M059J (cell line): ENCODE data around the gene OR4Q3. TPM values are rescaled to one million over a fixed set of nuclear protein-coding genes. Genes with fewer than 3 reads are reported as not detected.
"Not testable (repeated sequence)": the region's sequence is repeated elsewhere in the genome, so short reads cannot be mapped to it uniquely, and the experiment has no call there.

Source experiments
- DNase-seq: peaks from one replicate; pipeline ENCODE4 v3.0.0-alpha.2; 2012; ENCODE audit warnings: low read depth
- total RNA-seq: library from RNA; depleted of rRNA; stranded (reverse); fragments of >200 nt; shearing (Covaris generic); gene quantifications from 2 replicates; pipeline ENCODE4 v1.2.3, GENCODE V29; 2014; rRNA removed

OR4Q3 gene
- not detected in 2 replicates for total RNA-seq

- no peak for DNase-seq
Measured at GRCh38 chr14:19743256-19743655, at the start of gene OR4Q3. TSS of gene OR4Q3 (plus strand) at chr14:19743571.

DNA sequence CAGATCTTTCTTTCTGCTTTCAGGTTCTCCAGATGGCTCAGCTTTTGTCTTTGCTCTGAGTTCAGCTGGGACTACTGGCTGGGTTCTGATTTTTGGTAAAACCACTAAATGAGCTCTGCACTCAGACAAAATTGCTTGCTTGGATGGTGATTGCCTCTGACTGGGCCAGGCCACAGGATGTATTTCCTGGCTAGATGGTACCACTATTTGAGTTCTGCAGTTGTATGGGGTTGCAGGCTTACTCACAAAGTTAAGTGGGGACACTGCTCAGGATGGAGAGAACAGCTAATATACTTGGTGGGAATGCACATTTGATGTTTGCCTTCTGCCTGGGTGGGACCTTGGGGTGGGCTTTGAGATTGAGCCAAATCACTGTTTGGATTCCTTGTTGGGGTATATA is 14.0 kb upstream of the OR4Q3 start:
- no peak for DNase-seq

DNA sequence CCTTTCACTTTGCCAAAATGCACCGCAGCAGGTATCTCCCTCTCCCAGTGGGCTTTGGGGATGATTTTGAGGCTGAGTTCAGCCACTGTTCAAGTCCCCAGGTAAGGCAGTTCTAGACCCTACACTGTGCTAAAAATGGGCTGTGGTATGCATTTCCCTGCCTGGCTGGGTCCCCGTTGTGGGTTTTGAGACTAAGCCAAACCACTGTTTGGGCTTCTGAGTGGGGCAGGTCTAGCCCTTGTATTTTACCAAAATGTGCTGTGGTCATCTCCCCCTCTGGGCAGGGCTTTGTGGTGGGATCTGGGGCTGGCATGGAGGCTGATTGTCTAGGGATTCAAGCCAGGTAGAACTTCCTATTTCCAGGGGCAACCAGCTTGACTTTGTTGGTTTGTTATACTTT is 13.6 kb upstream of the OR4Q3 start:
- DNase-seq: no peak

DNA sequence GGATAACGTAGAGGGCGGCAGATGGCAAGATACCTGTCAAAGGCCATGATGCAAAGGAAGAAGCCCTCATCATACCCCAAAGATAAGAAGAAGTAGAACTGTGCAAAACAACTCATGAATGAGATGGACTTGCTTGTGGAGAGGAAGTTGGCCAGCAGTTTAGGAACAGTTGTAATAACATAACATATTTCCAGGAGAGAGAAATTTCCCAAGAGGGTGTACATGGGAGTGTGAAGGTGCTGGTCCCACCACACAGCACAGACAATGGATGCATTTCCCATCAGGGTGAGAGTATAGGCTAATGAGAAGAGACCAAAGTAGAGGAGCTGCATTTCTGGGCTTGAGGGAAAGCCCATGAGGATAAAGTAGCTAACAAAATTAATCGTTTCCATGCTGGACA is 9.5 kb upstream of the OR4Q3 start:
- DNase-seq: not testable (repeated sequence)

GRCh38 chr14:19752316-19752715 is 8.9 kb downstream of the OR4Q3 start:
- DNase-seq: not testable (repeated sequence)

- no peak for DNase-seq
Measured at GRCh38 chr14:19754172-19754571, 10.8 kb downstream of the OR4Q3 start.

DNA sequence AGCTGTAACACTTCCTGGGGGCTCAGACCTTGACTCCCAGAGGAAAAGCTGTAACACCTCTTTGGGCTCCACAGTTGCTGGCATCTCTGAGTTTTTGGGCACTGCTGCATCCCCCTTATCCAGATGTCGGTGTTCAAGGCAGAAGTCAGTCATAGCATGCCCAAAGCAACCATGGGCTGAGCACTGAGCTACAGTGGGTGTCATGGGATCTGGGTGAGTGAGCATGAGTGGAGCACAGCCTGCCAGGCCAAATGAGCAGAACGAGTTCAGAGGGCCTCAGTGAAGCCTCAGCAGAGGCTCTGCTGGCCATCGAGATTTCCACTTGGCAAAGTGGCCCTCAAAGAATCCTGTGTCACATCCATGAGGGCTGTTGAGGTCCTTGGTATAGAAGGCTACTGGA is 28.1 kb downstream of the OR4Q3 start:
- DNase-seq: not testable (repeated sequence)

- DNase-seq: no peak
Measured at GRCh38 chr14:19771895-19772430, 28.6 kb downstream of the OR4Q3 start.

DNA sequence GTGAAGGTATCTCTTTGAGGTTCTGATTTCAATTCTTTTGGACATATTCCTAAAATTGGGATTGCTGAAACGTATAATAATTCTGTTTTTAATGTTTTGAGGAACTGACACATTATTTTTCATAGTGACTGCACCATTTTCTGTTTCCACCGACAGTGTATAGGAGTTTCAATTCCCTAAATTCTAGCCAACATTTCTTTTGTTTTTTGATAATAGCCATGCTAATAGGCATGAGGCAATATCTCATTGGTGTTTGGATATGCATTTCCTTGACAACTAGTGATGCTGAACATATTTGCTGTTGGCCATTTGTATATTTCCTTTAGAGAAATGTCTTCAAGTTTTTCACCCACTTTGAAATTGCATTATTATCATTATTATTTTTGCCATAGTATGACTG is 29.1 kb downstream of the OR4Q3 start:
- DNase-seq: not testable (repeated sequence)

- not testable (repeated sequence) for DNase-seq
Measured at GRCh38 chr14:19773204-19773603, 29.8 kb downstream of the OR4Q3 start, which contains the start of gene OR4M1. TSS of gene OR4M1 (plus strand) at chr14:19773504. CDS start at chr14:19780323, 6,819 bp downstream.

GRCh38 chr14:19775587-19775986 is 32.2 kb downstream of the OR4Q3 start:
- no peak for DNase-seq

GRCh38 chr14:19785848-19786247 is 42.5 kb downstream of the OR4Q3 start:
- DNase-seq: not testable (repeated sequence)

- DNase-seq: not testable (repeated sequence)
Measured at GRCh38 chr14:19787318-19787717, 43.9 kb downstream of the OR4Q3 start.

GRCh38 chr14:19788150-19788549 is 44.8 kb downstream of the OR4Q3 start:
- not testable (repeated sequence) for DNase-seq

DNA sequence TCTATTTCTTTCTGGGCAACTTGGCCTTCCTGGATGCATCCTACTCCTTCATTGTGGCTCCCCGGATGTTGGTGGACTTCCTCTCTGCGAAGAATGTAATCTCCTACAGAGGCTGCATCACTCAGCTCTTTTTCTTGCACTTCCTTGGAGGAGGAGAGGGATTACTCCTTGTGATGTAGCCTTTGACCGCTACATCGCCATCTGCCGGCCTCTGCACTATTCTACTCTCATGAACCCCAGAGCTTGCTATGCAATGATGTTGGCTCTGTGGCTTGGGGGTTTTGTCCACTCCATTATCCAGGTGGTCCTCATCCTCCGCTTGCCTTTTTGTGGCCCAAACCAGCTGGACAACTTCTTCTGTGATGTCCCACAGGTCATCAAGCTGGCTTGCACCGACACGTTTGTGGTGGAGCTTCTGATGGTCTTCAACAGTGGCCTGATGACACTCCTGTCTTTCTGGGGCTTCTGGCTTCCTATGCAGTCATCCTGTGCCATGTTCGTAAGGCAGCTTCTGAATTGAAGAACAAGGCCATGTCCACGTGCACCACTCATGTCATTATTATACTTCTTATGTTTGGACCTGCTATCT is 53.2 kb downstream of the OR4Q3 start:
- not testable (repeated sequence) for DNase-seq

Other genes with a start within 250 kb of the OR4Q3 start
- not detected in 2 replicates for gene OR11H2, start 29.7 kb upstream of the OR4Q3 start, total RNA-seq
- gene OR4M1, start 29.9 kb downstream of the OR4Q3 start, total RNA-seq: not detected in 2 replicates
- gene OR4N2, start 60.2 kb downstream of the OR4Q3 start, total RNA-seq: not detected in 2 replicates
- not detected in 2 replicates for gene OR4K2, start 131.6 kb downstream of the OR4Q3 start, total RNA-seq
- not detected in 2 replicates for gene OR4K5, start 177.0 kb downstream of the OR4Q3 start, total RNA-seq
- gene OR4K1, start 187.3 kb downstream of the OR4Q3 start, total RNA-seq: not detected in 2 replicates
- not detected in 2 replicates for gene OR4K15, start 232.0 kb downstream of the OR4Q3 start, total RNA-seq